ENCODE data around the gene IGSF23.

IGSF23 gene

GRCh38 chr19:44571830-44572580, 41.4 kb upstream of the IGSF23 start:
- Histone ChIP-seq H3K27me3 (peaks cover 9% of the 10 kb centered on the region), H3K4me3 (ENCODE audit: low read depth in 1 of 2, low read length in 1 of 2) (no peak overlapping the region), H3K27ac (no peak overlapping the region), H3K4me1 (ENCODE audit: control insufficient read depth in 1 of 2, insufficient read depth in 1 of 2, low read depth in 1 of 2, low read length in 1 of 2) (peaks cover 2 to 7% of the 10 kb centered on the region in 2 experiments), H3K9me3 (no peaks in the 10 kb centered on the region), H3K36me3 (no peaks in the 10 kb centered on the region)
- no peak for TF ChIP-seq CTCF (IDR thresholded peaks at IDR 0.05)

- H3K36me3 ChIP-seq = no peaks in the 10 kb centered on the region
- peaks cover 9% of the 10 kb centered on the region for H3K27me3 ChIP-seq
- H3K4me1 ChIP-seq (ENCODE audit: control insufficient read depth in 1 of 2, insufficient read depth in 1 of 2, low read depth in 1 of 2, low read length in 1 of 2) = peaks cover 0 to 2% of the 10 kb centered on the region in 2 experiments
- TF ChIP-seq CTCF (IDR thresholded peaks at IDR 0.05) = no peak
- H3K27ac ChIP-seq = no peak overlapping the region
- no peak overlapping the region for H3K4me3 ChIP-seq (ENCODE audit: low read depth in 1 of 2, low read length in 1 of 2)
- no peaks in the 10 kb centered on the region for H3K9me3 ChIP-seq
These were observed 40.8 kb upstream of the IGSF23 start for GRCh38 chr19:44572581-44572900.

GRCh38 chr19:44573183-44573582, 40.2 kb upstream of the IGSF23 start:
- H3K27ac ChIP-seq = no peak overlapping the region
- H3K9me3 ChIP-seq = no peaks in the 10 kb centered on the region
- no peaks in the 10 kb centered on the region for H3K36me3 ChIP-seq
- peaks cover 9% of the 10 kb centered on the region for H3K27me3 ChIP-seq
- TF ChIP-seq CTCF (IDR thresholded peaks at IDR 0.05) = no peak
- H3K4me3 ChIP-seq (ENCODE audit: low read depth in 1 of 2, low read length in 1 of 2) = no peak overlapping the region
- no peaks in the 10 kb centered on the region for H3K4me1 ChIP-seq (ENCODE audit: control insufficient read depth in 1 of 2, insufficient read depth in 1 of 2, low read depth in 1 of 2, low read length in 1 of 2)

- peaks cover 9% of the 10 kb centered on the region for H3K27me3 ChIP-seq
- TF ChIP-seq CTCF (IDR thresholded peaks at IDR 0.05) = no peak
- no peaks in the 10 kb centered on the region for H3K36me3 ChIP-seq
- no peak overlapping the region for H3K27ac ChIP-seq
- H3K4me1 ChIP-seq (ENCODE audit: control insufficient read depth in 1 of 2, insufficient read depth in 1 of 2, low read depth in 1 of 2, low read length in 1 of 2) = no peaks in the 10 kb centered on the region
- no peak overlapping the region for H3K4me3 ChIP-seq (ENCODE audit: low read depth in 1 of 2, low read length in 1 of 2)
- H3K9me3 ChIP-seq = no peaks in the 10 kb centered on the region
These were observed 39.7 kb upstream of the IGSF23 start for GRCh38 chr19:44573627-44574026.

GRCh38 chr19:44574186-44574950, 39.0 kb upstream of the IGSF23 start:
- no peaks in the 10 kb centered on the region for H3K4me1 ChIP-seq (ENCODE audit: control insufficient read depth in 1 of 2, insufficient read depth in 1 of 2, low read depth in 1 of 2, low read length in 1 of 2)
- no peak for TF ChIP-seq CTCF (IDR thresholded peaks at IDR 0.05)
- H3K36me3 ChIP-seq = no peaks in the 10 kb centered on the region
- no peak overlapping the region for H3K4me3 ChIP-seq (ENCODE audit: low read depth in 1 of 2, low read length in 1 of 2)
- H3K27ac ChIP-seq = no peak overlapping the region
- peaks cover 9% of the 10 kb centered on the region for H3K27me3 ChIP-seq
- H3K9me3 ChIP-seq = no peaks in the 10 kb centered on the region

Data from neutrophil (primary cell).